HTR-8/SVneo (cell line): ENCODE data around the gene BLOC1S4.
"Not testable (repeated sequence)": the region's sequence is repeated elsewhere in the genome, so short reads cannot be mapped to it uniquely, and the experiment has no call there.

Source experiments
- DNase-seq: peaks from one replicate; pipeline ENCODE4 v3.0.0; 2011; ENCODE audit warnings: low spot score, mixed read lengths; ENCODE audit not compliant: insufficient read length
- FAIRE-seq: peaks from 2 replicates; lab custom pipeline; 2011; peaks lifted over from hg19 to GRCh38; lab: Jason Lieb, UNC

Gene BLOC1S4

DNA sequence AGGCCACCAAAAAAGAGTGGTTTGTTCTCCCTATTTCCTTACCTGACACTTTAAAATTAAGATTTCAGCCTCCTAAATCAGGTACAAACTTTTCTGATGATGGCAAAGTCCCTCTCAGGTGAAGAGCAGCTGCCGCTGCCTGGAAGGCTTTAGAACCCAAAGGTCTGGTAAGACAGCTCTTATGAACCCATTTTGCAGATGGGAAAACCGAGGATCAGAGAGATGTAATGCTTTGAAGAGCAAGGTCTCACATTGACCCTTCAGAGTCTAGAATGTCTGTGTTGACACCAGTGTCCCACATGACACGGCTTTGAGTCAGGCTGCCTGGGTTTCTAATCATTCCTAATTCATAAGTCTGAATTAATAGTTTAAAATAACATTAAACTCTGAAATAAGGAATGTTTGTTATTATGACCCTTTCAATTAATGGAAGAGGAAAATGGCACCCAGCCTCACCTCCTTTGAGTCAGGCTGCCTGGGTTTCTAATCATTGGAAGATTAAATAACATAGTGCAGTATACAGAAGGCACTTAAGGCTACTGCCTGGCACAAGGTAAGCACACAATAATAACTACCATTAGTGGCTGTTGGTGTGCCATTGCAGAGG lies 38.6 kb downstream of the BLOC1S4 start:
- FAIRE-seq, result no peak
- no peak for DNase-seq

DNA sequence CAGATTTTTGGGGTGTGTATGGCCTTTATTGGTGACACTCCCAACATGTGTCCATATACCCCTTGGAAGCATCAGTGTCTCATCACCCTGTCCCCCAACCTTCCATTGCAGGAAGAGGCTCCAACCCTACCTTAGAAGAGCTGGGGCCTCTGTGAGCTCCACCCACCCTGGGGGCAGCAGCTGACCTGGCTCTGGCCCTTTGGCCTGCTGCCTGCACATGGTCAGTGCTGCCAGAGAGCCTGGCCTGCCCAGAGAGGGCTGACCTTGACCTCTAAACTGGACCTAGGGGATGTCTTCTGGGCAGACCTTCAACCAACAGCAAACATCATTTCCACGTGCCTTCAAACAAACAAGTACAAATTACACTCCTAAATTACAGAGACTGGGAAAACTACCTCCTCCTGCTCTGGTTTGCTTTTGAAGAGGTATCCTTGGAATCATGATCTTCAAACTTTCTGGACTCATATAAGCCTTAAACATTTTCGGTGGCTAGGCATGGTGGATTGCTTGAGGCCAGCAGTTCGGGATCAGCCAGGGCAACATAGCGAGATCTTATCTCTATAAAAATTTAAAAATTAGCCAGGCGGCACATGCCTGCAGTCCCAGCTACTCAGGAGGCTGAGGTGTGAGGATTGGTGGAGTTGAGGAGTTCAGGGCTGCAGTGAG lies 39.2 kb downstream of the BLOC1S4 start:
- DNase-seq (no peak), FAIRE-seq (no peak)

DNA sequence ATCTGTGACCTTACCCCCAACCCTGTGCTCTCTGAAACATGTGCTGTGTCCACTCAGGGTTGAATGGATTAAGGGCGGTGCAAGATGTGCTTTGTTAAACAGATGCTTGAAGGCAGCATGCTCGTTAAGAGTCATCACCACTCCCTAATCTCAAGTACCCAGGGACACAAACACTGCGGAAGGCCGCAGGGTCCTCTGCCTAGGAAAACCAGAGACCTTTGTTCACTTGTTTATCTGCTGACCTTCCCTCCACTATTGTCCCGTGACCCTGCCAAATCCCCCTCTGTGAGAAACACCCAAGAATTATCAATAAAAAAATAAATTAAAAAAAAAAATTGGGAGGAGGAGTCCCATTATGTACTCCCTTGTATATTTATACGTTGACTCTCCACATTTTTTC lies 40.4 kb downstream of the BLOC1S4 start:
- not testable (repeated sequence) for FAIRE-seq, DNase-seq

DNA sequence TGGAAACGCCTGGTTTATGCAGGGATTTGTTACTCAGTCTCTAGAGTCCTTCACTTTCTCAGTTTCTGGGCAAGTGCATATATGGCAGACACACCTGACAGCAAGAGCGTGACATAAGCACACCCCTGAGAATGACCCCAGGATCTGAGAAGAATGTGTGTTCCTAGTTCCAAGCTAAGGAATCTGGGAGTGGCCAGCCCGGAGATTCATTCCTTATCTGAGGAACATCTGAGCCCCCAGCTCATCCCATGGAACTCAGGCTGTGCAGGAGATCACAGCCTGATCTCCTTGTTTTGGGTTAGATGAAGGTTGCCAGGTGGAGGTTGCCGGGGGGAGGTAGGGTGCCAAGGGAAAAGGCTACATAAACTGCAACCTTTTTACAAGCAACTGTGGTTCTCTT lies 42.8 kb downstream of the BLOC1S4 start:
- DNase-seq, result no peak
- no peak for FAIRE-seq

DNA sequence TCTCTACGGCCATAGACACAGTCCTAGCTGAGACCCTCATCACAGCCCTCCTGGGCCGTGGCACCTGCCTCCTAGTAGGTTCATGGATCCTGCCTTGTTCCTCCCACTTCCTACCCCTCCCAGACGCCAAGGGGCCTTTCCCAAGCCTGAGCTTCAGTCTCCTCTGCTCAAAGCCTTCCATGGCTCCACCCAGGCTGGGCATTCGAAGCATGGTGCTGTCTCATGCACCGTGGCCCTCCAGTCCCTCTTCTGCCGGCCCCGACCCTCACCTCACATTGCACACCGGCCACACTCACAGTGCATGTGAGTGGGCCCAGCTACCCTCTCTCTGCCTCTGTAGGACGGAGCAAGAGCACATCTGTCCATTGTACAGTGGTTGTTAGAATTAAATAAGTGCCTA lies 44.9 kb downstream of the BLOC1S4 start:
- no peak for DNase-seq

DNA sequence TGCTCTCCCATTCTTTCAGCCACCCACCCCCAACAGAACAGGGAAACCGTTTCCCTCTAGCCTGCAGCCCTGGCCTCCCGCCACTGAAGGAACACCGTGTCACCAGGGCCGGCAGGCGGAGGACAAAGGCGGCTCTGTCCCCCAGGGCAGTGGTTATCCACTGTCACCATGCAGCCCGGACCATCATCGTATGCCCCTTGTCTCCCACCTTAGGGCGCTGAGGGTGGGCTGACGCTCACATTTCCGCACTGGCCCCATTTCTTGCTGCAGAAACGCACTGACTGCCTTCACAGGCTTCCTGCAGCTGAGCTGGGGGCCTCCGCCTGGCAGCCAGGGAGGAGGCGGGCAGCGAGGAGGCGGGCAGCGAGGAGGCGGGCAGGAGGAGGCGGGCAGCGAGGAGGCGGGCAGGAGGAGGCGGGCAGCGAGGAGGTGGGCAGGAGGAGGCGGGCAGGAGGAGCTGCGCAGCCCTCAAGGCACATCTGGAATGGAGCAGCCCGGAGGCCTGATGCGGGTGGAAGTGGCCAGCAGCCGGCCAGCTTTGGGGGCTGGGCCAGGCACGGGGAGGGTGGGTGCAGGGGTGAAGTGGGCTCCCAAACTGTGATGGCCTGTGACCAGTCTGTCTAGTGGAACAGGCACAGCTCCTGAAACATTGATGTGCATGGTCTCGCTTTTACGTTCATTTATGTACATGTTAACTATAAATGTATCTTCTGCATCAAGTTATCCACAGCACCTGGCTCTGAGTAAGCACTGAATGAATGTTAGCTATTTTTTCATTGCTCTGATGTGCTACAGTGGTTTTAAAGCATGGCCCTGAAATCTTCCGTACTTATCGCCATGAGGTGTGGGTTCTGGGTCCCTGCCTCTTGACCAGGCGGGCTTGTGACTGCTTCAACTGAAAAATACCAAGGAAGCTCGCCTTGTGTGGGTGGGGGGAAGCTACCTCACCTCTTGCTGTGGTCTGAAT lies 46.0 kb downstream of the BLOC1S4 start:
- DNase-seq, result no peak
- FAIRE-seq, result no peak

More for the DNA sequence above, 44.9 kb downstream of the BLOC1S4 start:
- FAIRE-seq, result no peak

DNA sequence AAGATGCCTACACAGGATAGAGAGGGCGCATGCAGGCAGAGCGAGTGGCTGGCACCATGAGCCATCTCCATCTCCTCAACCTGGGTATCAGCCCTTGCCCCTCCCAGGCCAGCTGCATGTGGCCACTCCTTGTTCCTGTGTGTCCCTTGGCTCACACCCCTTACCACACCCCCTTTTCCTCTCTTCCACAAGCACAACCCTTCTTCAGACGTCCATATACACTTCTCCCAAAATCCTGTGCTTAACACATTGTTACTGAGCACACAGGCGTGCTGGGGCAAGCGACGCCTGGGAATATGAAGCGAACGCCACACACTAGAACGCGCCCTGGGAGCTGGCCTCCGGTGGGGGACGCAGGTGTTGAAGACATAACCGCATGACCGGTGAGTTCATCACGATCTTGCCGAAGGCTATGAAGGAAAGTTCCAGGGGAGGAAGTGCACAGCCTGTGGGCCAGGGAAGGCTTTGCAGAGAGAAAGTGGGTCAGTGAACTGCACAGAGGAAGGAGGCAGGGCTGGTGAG lies 47.4 kb downstream of the BLOC1S4 start:
- no peak for DNase-seq
- no peak for FAIRE-seq

DNA sequence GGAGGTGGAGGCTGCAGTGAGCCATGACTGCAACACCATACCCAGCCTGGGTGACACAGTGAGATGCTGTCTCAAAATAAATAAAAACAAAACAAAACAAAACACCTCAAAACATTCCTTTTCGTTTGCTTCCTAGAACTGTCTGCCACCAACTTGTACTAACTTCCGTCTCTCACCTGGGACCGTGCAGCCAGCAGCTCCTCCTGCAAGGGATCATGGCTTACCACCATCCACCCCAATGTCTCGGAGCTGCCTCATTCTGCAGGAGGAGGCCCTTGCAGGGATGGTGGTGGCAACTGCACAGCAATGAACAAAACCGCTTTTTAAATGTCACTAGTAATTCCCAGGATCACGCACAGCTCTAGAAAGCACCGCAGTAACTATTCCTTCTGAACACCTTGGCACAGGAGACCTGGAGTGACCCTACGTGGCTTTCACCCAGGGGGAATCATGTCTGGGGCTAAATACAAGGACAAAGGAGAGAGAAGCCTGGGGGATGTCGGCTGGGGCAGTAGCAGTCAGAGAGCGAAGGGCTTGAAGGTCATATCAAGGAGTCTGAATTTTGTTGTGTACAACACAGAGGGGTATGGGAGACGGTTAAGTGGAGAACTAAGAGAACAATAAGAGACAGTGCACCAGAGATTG lies 49.1 kb downstream of the BLOC1S4 start:
- DNase-seq (no peak), FAIRE-seq (no peak)

DNA sequence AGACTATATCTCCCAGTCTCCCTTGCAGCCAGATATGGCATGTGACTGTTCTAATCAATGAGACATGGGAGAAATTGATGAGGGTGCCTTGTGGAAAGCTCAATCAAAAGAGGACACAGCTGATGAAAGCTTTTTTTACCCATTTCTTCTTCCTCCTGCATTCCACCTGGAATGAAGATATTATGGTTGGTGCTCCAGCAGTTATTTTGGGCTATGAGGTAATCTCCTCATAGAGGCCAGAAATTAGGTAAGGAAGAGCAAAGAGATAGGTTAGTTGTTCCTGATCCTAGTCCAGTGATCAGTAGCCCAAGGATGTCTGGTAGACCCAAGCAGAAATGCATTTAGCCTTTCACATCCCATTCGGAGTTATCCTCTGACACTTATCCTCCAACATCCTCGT lies 49.7 kb downstream of the BLOC1S4 start:
- DNase-seq, result no peak
- FAIRE-seq, result no peak
